Neuron (in vitro differentiated cells): ENCODE data around the gene CEACAM5.
"Not testable (repeated sequence)": the region's sequence is repeated elsewhere in the genome, so short reads cannot be mapped to it uniquely, and the experiment has no call there.

Experiments
- H2AFZ ChIP-seq: one replicate; pipeline ENCODE4 v1.6.1; 2013; ENCODE audit warnings: low read depth, mild to moderate bottlenecking, inconsistent platforms, low read length, moderate library complexity
- H3K27me3 ChIP-seq: one replicate; pipeline ENCODE4 v1.6.1; 2013; ENCODE audit warnings: low read length; ENCODE audit not compliant: insufficient read depth
- H3K36me3 ChIP-seq: one replicate; pipeline ENCODE4 v1.6.1; 2013; ENCODE audit warnings: low read length; ENCODE audit not compliant: insufficient read depth
- H3K4me1 ChIP-seq: one replicate; pipeline ENCODE4 v1.6.1; 2013; ENCODE audit warnings: low read length; ENCODE audit not compliant: insufficient read depth
- H3K4me3 ChIP-seq: 2 replicates; pipeline ENCODE4 v1.5.1; 2013; ENCODE audit warnings: mild to moderate bottlenecking, low read length, moderate library complexity
- H3K9me3 ChIP-seq: one replicate; pipeline ENCODE4 v1.6.1; 2013; ENCODE audit warnings: low read length

Gene CEACAM5

DNA sequence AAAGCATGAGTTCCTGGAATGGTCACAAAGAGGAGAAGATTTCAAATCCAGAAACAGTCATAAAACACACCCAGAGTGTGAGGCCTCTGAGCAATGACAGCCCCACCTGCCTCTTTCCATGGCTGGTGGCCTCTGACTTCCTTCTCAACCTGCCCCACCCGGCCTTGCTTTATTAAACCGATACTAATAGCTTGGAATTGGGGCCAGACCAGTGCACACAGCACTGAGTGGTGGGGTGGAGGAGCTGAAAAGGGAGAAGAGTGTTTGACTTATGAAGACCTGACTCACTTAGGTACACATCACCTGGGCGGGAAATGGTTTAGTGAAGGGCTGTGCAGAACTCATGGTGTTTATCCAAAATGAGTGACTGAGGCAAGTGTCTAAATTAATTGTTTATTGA lies 26.2 kb downstream of the CEACAM5 start:
- no peak overlapping the region for H2AFZ ChIP-seq
- no peak overlapping the region for H3K4me3 ChIP-seq
- no peaks in the 10 kb centered on the region for H3K4me1 ChIP-seq
- H3K9me3 ChIP-seq: no peaks in the 10 kb centered on the region
- H3K27me3 ChIP-seq: peaks cover 23% of the 10 kb centered on the region
- no peaks in the 10 kb centered on the region for H3K36me3 ChIP-seq

DNA sequence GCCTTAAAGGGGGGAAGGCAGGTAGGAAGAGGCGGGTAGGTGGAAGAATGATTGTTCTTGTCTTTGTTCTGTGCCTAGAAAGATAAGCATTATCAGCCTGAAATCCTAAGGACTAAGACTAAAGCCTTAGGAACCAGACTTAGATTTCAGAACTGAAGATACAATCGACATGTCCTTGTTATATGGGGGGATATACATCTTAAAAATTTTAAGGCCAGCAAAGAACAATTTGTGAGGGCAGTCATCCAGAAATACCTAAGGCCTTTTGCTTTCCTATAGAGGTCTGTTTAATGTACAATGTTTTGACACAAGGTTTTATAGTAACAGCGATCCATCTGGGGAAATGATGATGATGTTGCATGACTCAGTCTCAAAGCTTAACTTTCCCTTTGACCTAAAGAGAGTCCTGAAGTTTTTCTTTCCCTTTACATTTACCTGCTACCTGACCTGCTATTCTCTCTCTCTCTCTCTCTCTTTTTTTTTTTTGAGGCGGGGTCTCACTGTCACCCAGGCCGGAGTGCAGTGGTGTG lies 26.7 kb downstream of the CEACAM5 start:
- no peaks in the 10 kb centered on the region for H3K9me3 ChIP-seq
- no peak overlapping the region for H2AFZ ChIP-seq
- H3K4me3 ChIP-seq: no peak overlapping the region
- H3K27me3 ChIP-seq: peaks cover 23% of the 10 kb centered on the region
- no peaks in the 10 kb centered on the region for H3K4me1 ChIP-seq
- H3K36me3 ChIP-seq: no peaks in the 10 kb centered on the region

GRCh38 chr19:41739361-41739760 lies 30.9 kb downstream of the CEACAM5 start:
- Histone ChIP-seq H3K36me3 (no peaks in the 10 kb centered on the region), H2AFZ (no peak overlapping the region), H3K4me1 (no peaks in the 10 kb centered on the region), H3K9me3 (no peaks in the 10 kb centered on the region), H3K4me3 (no peak overlapping the region), H3K27me3 (peaks cover 27% of the 10 kb centered on the region)

DNA sequence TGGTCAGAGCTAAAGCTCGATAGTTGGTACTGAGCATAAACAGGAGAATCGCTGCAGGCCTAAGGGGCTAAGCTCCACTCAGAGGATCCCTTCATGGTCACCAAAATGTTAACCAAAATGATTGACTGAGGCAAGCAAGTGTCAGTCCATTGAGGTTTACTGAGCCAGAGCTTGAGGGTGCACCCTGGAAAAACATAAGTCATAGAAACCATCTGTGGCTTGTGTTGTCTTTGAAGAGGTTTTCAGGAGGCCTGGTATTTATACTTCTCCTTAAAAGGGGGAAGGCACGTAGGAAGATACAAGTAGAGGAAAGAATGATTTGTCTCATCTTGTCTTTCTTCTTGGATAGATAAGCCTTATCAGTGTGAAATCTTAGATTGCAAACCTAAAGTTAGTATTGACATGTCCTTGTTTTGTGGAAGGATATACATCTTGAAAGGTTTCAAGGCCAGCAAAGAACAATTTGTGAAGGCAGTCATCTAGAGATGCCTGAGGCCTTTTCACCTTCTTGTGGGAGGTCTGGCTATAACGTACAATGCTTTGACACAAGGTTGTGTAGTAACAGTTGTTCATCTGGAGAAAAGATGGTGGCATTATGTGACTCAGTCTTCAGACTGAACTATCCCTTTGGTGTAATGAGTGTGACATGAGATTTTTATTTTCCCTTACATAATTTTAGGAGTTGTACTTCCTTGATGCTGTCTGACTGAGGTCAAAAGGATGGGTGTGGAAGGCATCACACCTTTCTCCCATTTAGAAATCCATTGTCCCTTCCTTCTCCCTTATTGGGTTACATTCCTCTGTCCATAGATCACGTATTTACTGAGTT lies 32.2 kb downstream of the CEACAM5 start:
- Histone ChIP-seq H3K4me1 (no peaks in the 10 kb centered on the region), H2AFZ (no peak overlapping the region), H3K9me3 (no peaks in the 10 kb centered on the region), H3K36me3 (no peaks in the 10 kb centered on the region), H3K27me3 (peaks cover 21% of the 10 kb centered on the region), H3K4me3 (no peak overlapping the region)

DNA sequence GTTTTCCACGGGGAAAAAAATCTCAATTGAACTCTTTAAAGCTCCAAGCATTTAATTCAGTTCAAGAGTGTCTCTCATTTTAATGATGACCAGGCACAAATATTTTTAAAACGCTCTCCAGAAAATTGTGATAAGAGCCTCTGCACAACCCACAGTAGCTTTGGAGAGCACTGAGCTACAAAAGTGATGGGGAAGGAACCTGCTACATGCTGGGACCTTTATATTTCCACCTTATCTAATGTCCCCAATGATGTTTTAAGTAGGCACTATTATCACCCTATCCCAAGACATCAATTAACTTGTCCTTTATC lies 32.8 kb downstream of the CEACAM5 start:
- Histone ChIP-seq H3K9me3 (no peaks in the 10 kb centered on the region), H3K4me3 (no peak overlapping the region), H3K36me3 (no peaks in the 10 kb centered on the region), H3K27me3 (peaks cover 21% of the 10 kb centered on the region), H3K4me1 (no peaks in the 10 kb centered on the region), H2AFZ (no peak overlapping the region)

DNA sequence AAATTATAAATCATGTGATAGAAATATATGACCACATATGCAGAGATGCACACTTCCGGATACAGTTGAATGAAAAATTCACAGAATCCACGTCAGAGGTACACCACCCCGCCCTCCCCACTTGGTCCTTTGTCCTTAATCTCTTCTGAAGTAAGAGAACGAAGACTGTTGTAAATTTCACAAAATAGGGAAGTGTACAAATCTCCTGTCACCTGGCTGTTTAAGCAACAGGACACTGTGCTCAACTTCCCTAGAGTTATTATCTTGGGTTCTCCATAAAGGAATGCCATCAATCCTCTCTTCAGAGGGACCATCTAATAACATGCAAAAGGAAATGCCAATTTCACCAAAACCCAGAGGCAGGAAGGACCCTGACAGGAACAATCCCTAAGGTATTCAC lies 36.4 kb downstream of the CEACAM5 start:
- Histone ChIP-seq H3K36me3 (no peaks in the 10 kb centered on the region), H2AFZ (no peak overlapping the region), H3K9me3 (no peaks in the 10 kb centered on the region), H3K27me3 (peaks cover 38% of the 10 kb centered on the region), H3K4me3 (no peak overlapping the region), H3K4me1 (no peaks in the 10 kb centered on the region)

DNA sequence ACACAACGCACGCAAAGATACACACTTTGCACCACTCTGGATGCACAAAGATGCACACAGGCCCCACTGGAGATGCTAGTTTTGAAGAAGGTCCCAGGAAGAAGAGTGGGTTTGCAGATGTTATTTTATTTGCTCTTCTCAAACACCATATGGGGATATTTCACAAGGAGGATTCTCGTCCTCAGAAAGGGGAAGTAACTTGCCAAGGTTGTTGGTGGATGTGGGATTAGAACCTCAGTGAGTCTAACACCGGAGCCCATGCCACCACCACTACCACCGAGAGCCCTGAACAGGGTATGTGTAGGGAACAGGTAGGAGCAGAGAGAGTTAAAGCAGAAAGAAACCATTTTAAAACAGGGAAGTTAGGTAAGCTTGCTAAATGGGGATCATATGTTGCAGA lies 37.3 kb downstream of the CEACAM5 start:
- Histone ChIP-seq H3K4me1 (no peaks in the 10 kb centered on the region), H3K27me3 (peaks cover 39% of the 10 kb centered on the region), H3K9me3 (no peaks in the 10 kb centered on the region), H3K4me3 (no peak overlapping the region), H2AFZ (no peak overlapping the region), H3K36me3 (no peaks in the 10 kb centered on the region)

DNA sequence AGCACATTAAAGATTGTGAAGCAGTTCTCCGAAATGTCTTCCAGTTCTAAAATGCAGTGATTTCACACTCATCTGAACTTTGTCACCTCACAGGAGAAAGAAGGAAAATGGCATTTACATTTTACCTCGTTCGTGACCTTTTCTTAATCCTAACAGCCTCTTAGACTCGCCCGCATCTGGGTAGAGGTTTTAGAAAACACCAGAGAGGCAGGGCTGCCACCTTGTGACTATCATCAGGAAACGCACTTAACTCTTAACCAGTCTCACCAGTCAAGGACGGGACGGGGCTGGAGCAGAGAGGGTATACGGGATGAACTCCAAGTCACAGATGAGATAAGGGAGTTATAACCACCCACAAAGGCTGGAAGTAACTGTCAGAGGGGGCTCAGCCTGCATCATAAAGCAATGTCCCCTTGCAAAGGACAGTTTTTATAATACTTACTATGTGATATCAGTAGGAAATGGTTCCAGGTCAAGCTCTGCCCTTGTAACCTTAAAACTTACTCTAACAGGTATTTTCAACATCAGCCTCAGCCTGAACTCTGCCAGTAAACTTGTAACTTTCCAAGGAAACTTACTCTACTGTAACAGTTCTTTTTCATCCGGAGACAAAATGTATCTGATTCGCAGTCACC lies 38.3 kb downstream of the CEACAM5 start:
- peaks cover 44% of the 10 kb centered on the region for H3K27me3 ChIP-seq
- no peak overlapping the region for H3K4me3 ChIP-seq
- H3K36me3 ChIP-seq: no peaks in the 10 kb centered on the region
- H2AFZ ChIP-seq: no peak overlapping the region
- no peaks in the 10 kb centered on the region for H3K4me1 ChIP-seq
- H3K9me3 ChIP-seq: no peaks in the 10 kb centered on the region

DNA sequence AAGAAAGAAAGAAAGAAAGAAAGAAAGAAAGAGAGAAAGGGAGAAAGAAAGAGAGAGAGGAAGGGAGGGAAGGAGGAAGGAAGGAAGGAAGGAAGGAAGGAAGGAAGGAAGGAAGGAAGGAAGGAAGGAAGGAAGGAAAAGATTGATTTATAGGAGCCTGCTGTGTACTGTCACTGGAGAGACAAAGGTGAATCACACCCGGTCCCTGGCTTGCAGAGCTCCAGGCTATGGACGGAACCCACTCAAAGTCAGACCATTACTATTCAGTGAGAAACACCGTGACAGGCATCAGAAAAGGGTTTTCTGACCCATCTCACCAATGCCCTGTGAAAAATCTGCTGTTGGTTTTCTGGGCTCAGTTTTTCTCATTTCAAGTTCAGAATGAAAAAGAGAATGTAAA lies 39.6 kb downstream of the CEACAM5 start:
- Histone ChIP-seq H3K4me1 (no peaks in the 10 kb centered on the region), H3K4me3 (no peak overlapping the region), H2AFZ (no peak overlapping the region), H3K36me3 (no peaks in the 10 kb centered on the region), H3K9me3 (no peaks in the 10 kb centered on the region), H3K27me3 (peaks cover 45% of the 10 kb centered on the region)

DNA sequence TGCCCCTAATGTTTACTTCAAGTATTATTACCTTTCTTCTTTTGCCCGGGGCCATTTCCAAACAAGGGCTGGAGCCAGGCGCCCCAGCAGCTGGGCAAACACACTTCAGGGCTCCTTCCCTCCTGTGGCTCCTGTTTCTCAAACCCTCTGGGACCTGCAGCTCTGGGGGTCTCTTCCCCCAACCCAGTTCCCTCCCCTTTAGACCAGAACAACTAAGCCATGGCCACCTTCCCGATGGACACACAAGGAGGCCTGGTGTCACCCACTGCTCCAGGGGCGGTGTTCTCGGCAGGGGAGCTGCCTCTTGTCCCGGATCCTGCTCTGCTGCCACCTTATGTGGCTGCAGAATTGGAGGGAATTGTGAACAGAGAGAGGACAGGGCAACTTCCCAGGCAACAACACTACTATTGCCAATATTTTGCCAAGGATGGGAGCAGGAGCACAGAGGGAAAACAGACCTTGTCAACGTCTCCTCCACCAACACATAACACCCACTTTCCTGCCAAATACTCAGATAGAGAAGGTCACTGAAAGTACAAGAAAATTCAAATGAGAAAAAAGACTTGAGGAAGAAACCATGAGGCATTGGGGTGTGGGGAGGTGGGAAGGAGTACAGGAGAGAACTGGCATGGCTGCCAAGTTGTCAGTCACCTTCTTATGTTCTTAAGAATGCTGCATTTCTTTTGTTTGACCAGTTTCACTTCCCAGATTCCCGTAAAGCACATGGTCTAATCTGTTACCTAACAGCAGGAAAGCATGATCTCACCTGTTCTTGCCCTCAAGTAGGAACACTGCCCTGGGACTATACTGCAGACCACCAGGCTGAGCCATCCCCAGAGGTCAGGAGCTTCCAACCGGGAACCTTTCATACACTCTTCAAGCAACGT lies 42.1 kb downstream of the CEACAM5 start:
- peaks cover 41% of the 10 kb centered on the region for H3K27me3 ChIP-seq
- not testable (repeated sequence) for H3K4me1 ChIP-seq, H3K4me3 ChIP-seq, H3K36me3 ChIP-seq, H3K9me3 ChIP-seq, H2AFZ ChIP-seq

GRCh38 chr19:41753159-41753558 lies 44.7 kb downstream of the CEACAM5 start:
- Histone ChIP-seq H3K36me3 (no peaks in the 10 kb centered on the region), H3K4me3 (no peak overlapping the region), H3K4me1 (no peaks in the 10 kb centered on the region), H3K9me3 (no peaks in the 10 kb centered on the region), H3K27me3 (peaks cover 20% of the 10 kb centered on the region), H2AFZ (no peak overlapping the region)

GRCh38 chr19:41753936-41754529 lies 45.6 kb downstream of the CEACAM5 start:
- H3K27me3 ChIP-seq: peaks cover 17% of the 10 kb centered on the region

More at GRCh38 chr19:41753936-41754529, 45.6 kb downstream of the CEACAM5 start:
- Histone ChIP-seq H3K9me3 (no peaks in the 10 kb centered on the region), H3K4me3 (no peak overlapping the region), H2AFZ (no peak overlapping the region), H3K4me1 (no peaks in the 10 kb centered on the region), H3K36me3 (no peaks in the 10 kb centered on the region)
